K562 (cell line): ENCODE results near the gene SNX9.

Experiments
- EGR1 ChIP-seq: fragments of 450-650 bp; conservative IDR thresholded peaks from 2 replicates; pipeline ENCODE4 v1.6.1; 2017; ENCODE audit warnings: mild to moderate bottlenecking
- EZH2 ChIP-seq: IDR thresholded peaks from 2 replicates; pipeline ENCODE4 v1.6.1; 2012; ENCODE audit warnings: low read depth, mild to moderate bottlenecking, inconsistent platforms, low read length, borderline replicate concordance
- MEF2D ChIP-seq: conservative IDR thresholded peaks from 2 replicates; pipeline ENCODE4 v1.6.1; 2016; ENCODE audit warnings: low read depth, missing genetic modification characterization, missing compliant biosample characterization
- POLR2A ChIP-seq: fragments of 450-650 bp; conservative IDR thresholded peaks from 2 replicates; pipeline ENCODE4 v1.6.1; 2016
- WHSC1 ChIP-seq: IDR thresholded peaks from one replicate; pipeline ENCODE4 v1.6.1; 2012; ENCODE audit warnings: low read length, control low read depth, inconsistent platforms
- TF ChIP-seq, protein P1 (sequence below), 3 experiments: fragments of 200-800 bp in 1 of 3; fragments of 250-450 bp in 1 of 3; fragments of 450-650 bp in 1 of 3; sonication (Bioruptor Pico) in 1 of 3; sonication (Bioruptor generic) in 1 of 3; formaldehyde crosslinking in 1 of 3; IDR thresholded peaks; 2 replicates each; pipeline versions ENCODE4 v1.6.1 to v1.8.0; 2016 to 2022; ENCODE audit warnings: mild to moderate bottlenecking in 2 of 3, missing genetic modification characterization in 2 of 3, missing compliant biosample characterization in 1 of 3, moderate library complexity in 1 of 3

DNA sequence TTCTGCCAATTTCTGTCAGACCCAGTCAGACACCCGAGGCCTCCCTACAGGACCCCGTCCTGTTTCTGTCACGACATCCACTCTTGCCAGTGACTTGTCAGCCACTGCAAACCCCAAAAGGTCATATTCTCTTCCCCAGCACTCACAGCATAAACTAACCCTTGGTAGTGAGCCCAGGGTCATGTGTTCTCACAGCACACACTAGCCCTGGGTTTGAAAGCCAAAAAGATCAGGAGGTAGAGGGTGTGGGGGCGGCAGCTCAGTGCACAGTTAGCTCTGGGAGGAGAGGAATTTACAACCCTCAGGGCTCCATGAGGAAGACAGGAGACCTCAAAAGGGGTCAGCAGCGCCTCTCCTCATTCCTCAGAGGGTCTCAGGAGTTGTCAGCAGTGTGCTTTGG lies 9.9 kb upstream of the SNX9 start:
- TF ChIP-seq MEF2D (no peak), EGR1 (peak; percentile 89), POLR2A (no peak), EZH2 (no peak), WHSC1 (no peak)
- TF ChIP-seq, protein P1, sequence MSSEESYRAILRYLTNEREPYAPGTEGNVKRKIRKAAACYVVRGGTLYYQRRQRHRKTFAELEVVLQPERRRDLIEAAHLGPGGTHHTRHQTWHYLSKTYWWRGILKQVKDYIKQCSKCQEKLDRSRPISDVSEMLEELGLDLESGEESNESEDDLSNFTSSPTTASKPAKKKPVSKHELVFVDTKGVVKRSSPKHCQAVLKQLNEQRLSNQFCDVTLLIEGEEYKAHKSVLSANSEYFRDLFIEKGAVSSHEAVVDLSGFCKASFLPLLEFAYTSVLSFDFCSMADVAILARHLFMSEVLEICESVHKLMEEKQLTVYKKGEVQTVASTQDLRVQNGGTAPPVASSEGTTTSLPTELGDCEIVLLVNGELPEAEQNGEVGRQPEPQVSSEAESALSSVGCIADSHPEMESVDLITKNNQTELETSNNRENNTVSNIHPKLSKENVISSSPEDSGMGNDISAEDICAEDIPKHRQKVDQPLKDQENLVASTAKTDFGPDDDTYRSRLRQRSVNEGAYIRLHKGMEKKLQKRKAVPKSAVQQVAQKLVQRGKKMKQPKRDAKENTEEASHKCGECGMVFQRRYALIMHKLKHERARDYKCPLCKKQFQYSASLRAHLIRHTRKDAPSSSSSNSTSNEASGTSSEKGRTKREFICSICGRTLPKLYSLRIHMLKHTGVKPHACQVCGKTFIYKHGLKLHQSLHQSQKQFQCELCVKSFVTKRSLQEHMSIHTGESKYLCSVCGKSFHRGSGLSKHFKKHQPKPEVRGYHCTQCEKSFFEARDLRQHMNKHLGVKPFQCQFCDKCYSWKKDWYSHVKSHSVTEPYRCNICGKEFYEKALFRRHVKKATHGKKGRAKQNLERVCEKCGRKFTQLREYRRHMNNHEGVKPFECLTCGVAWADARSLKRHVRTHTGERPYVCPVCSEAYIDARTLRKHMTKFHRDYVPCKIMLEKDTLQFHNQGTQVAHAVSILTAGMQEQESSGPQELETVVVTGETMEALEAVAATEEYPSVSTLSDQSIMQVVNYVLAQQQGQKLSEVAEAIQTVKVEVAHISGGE (CRISPR knock-in tag; IDR thresholded peaks at IDR 0.05) = no peak
